IPS-18c (cell line): ENCODE data around the gene C17orf113.

Experiments used
- H3K4me3 ChIP-seq: 2 replicates; pipeline ENCODE4 v1.7.0; 2013; ENCODE audit warnings: low read depth, mild to moderate bottlenecking, low read length, moderate library complexity; ENCODE audit not compliant: insufficient read depth
- H3K9me3 ChIP-seq: one replicate; pipeline ENCODE4 v1.6.1; 2013; ENCODE audit warnings: mild to moderate bottlenecking, low read length, moderate library complexity; ENCODE audit not compliant: control insufficient read depth, insufficient read depth

C17orf113 gene

GRCh38 chr17:42009170-42009569 is 41.2 kb downstream of the C17orf113 start:
- H3K9me3 ChIP-seq: no peaks in the 10 kb centered on the region
- no peak overlapping the region for H3K4me3 ChIP-seq

GRCh38 chr17:42005166-42005565 is 45.2 kb downstream of the C17orf113 start:
- H3K9me3 ChIP-seq: no peaks in the 10 kb centered on the region
- H3K4me3 ChIP-seq: no peak overlapping the region

- Histone ChIP-seq H3K4me3 (no peak overlapping the region), H3K9me3 (no peaks in the 10 kb centered on the region)
These were observed 47.6 kb downstream of the C17orf113 start for GRCh38 chr17:42002792-42003301.

GRCh38 chr17:42002175-42002791 is 48.1 kb downstream of the C17orf113 start:
- Histone ChIP-seq H3K4me3 (no peak overlapping the region), H3K9me3 (no peaks in the 10 kb centered on the region)

- Histone ChIP-seq H3K4me3 (no peak overlapping the region), H3K9me3 (no peaks in the 10 kb centered on the region)
These were observed 48.7 kb downstream of the C17orf113 start for GRCh38 chr17:42001729-42002128.

GRCh38 chr17:42000413-42001133 is 49.8 kb downstream of the C17orf113 start:
- no peak overlapping the region for H3K4me3 ChIP-seq
- H3K9me3 ChIP-seq: no peaks in the 10 kb centered on the region

GRCh38 chr17:41998497-41998896 is 51.9 kb downstream of the C17orf113 start:
- Histone ChIP-seq H3K9me3 (no peaks in the 10 kb centered on the region), H3K4me3 (no peak overlapping the region)

- Histone ChIP-seq H3K9me3 (no peaks in the 10 kb centered on the region), H3K4me3 (no peak overlapping the region)
These were observed 53.6 kb downstream of the C17orf113 start for GRCh38 chr17:41996855-41997164.

- Histone ChIP-seq H3K9me3 (no peaks in the 10 kb centered on the region), H3K4me3 (no peak overlapping the region)
These were observed 57.8 kb downstream of the C17orf113 start for GRCh38 chr17:41992576-41992975.

- Histone ChIP-seq H3K4me3 (no peak overlapping the region), H3K9me3 (no peaks in the 10 kb centered on the region)
These were observed 60.5 kb downstream of the C17orf113 start for GRCh38 chr17:41989702-41990419.

- H3K9me3 ChIP-seq: no peaks in the 10 kb centered on the region
- no peak overlapping the region for H3K4me3 ChIP-seq
These were observed 62.0 kb downstream of the C17orf113 start for GRCh38 chr17:41988418-41988817.
